ENCODE measurements around the gene LSM14A.

LSM14A gene

GRCh38 chr19:34217952-34218817 is 45.9 kb downstream of the LSM14A start:
- Histone ChIP-seq H3K4me3 (ENCODE audit: low read length) (no peak overlapping the region), H3F3A (ENCODE audit: insufficient read depth, low read length) (peaks cover 5% of the 10 kb centered on the region; the same call in 1 of the 2 replicates), H2AFZ (ENCODE audit: low read length) (no peak overlapping the region), H4K20me1 (ENCODE audit: insufficient read depth, low read length) (peaks cover 5% of the 10 kb centered on the region; the same call in 1 of the 2 replicates), H3K9me2 (replicated peaks; ENCODE audit: insufficient read depth, low read length) (no peaks in the 10 kb centered on the region), H3K27ac (ENCODE audit: low read length) (no peak overlapping the region), H3K9ac (ENCODE audit: low read length) (no peak overlapping the region), H3K4me2 (ENCODE audit: low read depth, low read length) (no peak overlapping the region), H3K36me3 (replicated peaks; ENCODE audit: insufficient read depth, low read length) (peaks cover 9% of the 10 kb centered on the region; the same call in 1 of the 2 replicates), H3K4me1 (ENCODE audit: low read length) (no peaks in the 10 kb centered on the region), H3K79me2 (ENCODE audit: low read length) (peaks cover 26% of the 10 kb centered on the region; the same call in 1 of the 2 replicates), H3K27me3 (replicated peaks; ENCODE audit: insufficient read depth, low read length) (no peaks in the 10 kb centered on the region), H3K9me3 (replicated peaks; ENCODE audit: insufficient read depth, low read length) (no peaks in the 10 kb centered on the region)
- no peak for TF ChIP-seq CTCF (IDR thresholded peaks at IDR 0.05; ENCODE audit: low read length)
- no peak for TF ChIP-seq EZH2 (optimal IDR thresholded peaks at IDR 0.05; ENCODE audit: low read depth, low read length)
- TF ChIP-seq EZH2phosphoT487 (IDR thresholded peaks at IDR 0.05; ENCODE audit: low read length): no peak
- DNase-seq: no peak

- no peak overlapping the region for H3K4me3 ChIP-seq (ENCODE audit: low read length)
- peaks cover 12% of the 10 kb centered on the region for H3K36me3 ChIP-seq (replicated peaks; ENCODE audit: insufficient read depth, low read length)
- no peak overlapping the region for H3K27ac ChIP-seq (ENCODE audit: low read length)
- peaks cover 28% of the 10 kb centered on the region; the same call in 1 of the 2 replicates for H3K79me2 ChIP-seq (ENCODE audit: low read length)
- H3K9ac ChIP-seq (ENCODE audit: low read length): no peak overlapping the region
- H3K27me3 ChIP-seq (replicated peaks; ENCODE audit: insufficient read depth, low read length): no peaks in the 10 kb centered on the region
- H3K4me2 ChIP-seq (ENCODE audit: low read depth, low read length): no peak overlapping the region
- peaks cover 5% of the 10 kb centered on the region; the same call in 1 of the 2 replicates for H3F3A ChIP-seq (ENCODE audit: insufficient read depth, low read length)
- no peak for DNase-seq
- no peaks in the 10 kb centered on the region for H3K9me2 ChIP-seq (replicated peaks; ENCODE audit: insufficient read depth, low read length)
- H2AFZ ChIP-seq (ENCODE audit: low read length): no peak overlapping the region
- H4K20me1 ChIP-seq (ENCODE audit: insufficient read depth, low read length): peaks cover 5% of the 10 kb centered on the region; the same call in 1 of the 2 replicates
- TF ChIP-seq CTCF (IDR thresholded peaks at IDR 0.05; ENCODE audit: low read length) (no peak), EZH2 (optimal IDR thresholded peaks at IDR 0.05; ENCODE audit: low read depth, low read length) (no peak), EZH2phosphoT487 (IDR thresholded peaks at IDR 0.05; ENCODE audit: low read length) (no peak)
- no peaks in the 10 kb centered on the region for H3K4me1 ChIP-seq (ENCODE audit: low read length)
- H3K9me3 ChIP-seq (replicated peaks; ENCODE audit: insufficient read depth, low read length): no peaks in the 10 kb centered on the region
Measured at GRCh38 chr19:34218818-34219164, 46.5 kb downstream of the LSM14A start.

- no peak overlapping the region for H3K9ac ChIP-seq (ENCODE audit: low read length)
- H3K4me3 ChIP-seq (ENCODE audit: low read length): no peak overlapping the region
- no peak overlapping the region for H3K4me2 ChIP-seq (ENCODE audit: low read depth, low read length)
- peak; percentile 77 for TF ChIP-seq CTCF (IDR thresholded peaks at IDR 0.05; ENCODE audit: low read length)
- no peak for TF ChIP-seq EZH2 (optimal IDR thresholded peaks at IDR 0.05; ENCODE audit: low read depth, low read length)
- no peak for TF ChIP-seq EZH2phosphoT487 (IDR thresholded peaks at IDR 0.05; ENCODE audit: low read length)
- no peak overlapping the region for H3K27ac ChIP-seq (ENCODE audit: low read length)
- peaks cover 5% of the 10 kb centered on the region; the same call in 1 of the 2 replicates for H3F3A ChIP-seq (ENCODE audit: insufficient read depth, low read length)
- no peaks in the 10 kb centered on the region for H3K4me1 ChIP-seq (ENCODE audit: low read length)
- peaks cover 5% of the 10 kb centered on the region; the same call in 1 of the 2 replicates for H4K20me1 ChIP-seq (ENCODE audit: insufficient read depth, low read length)
- H3K36me3 ChIP-seq (replicated peaks; ENCODE audit: insufficient read depth, low read length): peaks cover 21% of the 10 kb centered on the region
- H3K9me2 ChIP-seq (replicated peaks; ENCODE audit: insufficient read depth, low read length): no peaks in the 10 kb centered on the region
- DNase-seq: peak; percentile 44
- peaks cover 32% of the 10 kb centered on the region for H3K79me2 ChIP-seq (ENCODE audit: low read length)
- no peak overlapping the region for H2AFZ ChIP-seq (ENCODE audit: low read length)
- no peaks in the 10 kb centered on the region for H3K27me3 ChIP-seq (replicated peaks; ENCODE audit: insufficient read depth, low read length)
- no peaks in the 10 kb centered on the region for H3K9me3 ChIP-seq (replicated peaks; ENCODE audit: insufficient read depth, low read length)
Measured at GRCh38 chr19:34220472-34221063, 48.3 kb downstream of the LSM14A start.

Data from MM.1S (cell line).